K562 (cell line): ENCODE data around the gene GAPDHS.

ENCODE experiments used
- EZH2 ChIP-seq: IDR thresholded peaks from 2 replicates; pipeline ENCODE4 v1.6.1; 2012; ENCODE audit warnings: low read depth, mild to moderate bottlenecking, inconsistent platforms, low read length, borderline replicate concordance
- RB1 ChIP-seq: fragments of 450-650 bp; IDR thresholded peaks from 2 replicates; pipeline ENCODE4 v1.6.1; 2017; ENCODE audit warnings: low read depth, mild to moderate bottlenecking
- TAF1 ChIP-seq: IDR thresholded peaks from 2 replicates; pipeline ENCODE4 v1.6.1; 2011; ENCODE audit warnings: mild to moderate bottlenecking, low read length, moderate library complexity; ENCODE audit not compliant: insufficient read depth, control insufficient read depth, severe bottlenecking; ENCODE audit errors: extremely low read depth
- ZNF280A ChIP-seq: fragments of 450-650 bp; IDR thresholded peaks from 2 replicates; pipeline ENCODE4 v1.6.1; 2018; ENCODE audit warnings: mild to moderate bottlenecking, low read depth; ENCODE audit not compliant: partially characterized antibody
- TF ChIP-seq, protein P1 (sequence below), 3 experiments: IDR thresholded peaks in 2 of 3; conservative IDR thresholded peaks in 1 of 3; 2 replicates each; pipeline ENCODE4 v1.5.1; 2011 to 2012; ENCODE audit warnings: low read length in 3 of 3, mild to moderate bottlenecking in 3 of 3, control low read depth in 2 of 3, improper control_type of control experiment in 1 of 3, inconsistent platforms in 1 of 3, low read depth in 1 of 3, mixed read lengths in 1 of 3, moderate library complexity in 1 of 3; ENCODE audit not compliant: insufficient read depth in 2 of 3

GRCh38 chr19:35491836-35492360 lies 41.4 kb upstream of the GAPDHS start:
- TF ChIP-seq ZNF280A, result no peak
- TF ChIP-seq RB1, result no peak
- TF ChIP-seq, protein P1, sequence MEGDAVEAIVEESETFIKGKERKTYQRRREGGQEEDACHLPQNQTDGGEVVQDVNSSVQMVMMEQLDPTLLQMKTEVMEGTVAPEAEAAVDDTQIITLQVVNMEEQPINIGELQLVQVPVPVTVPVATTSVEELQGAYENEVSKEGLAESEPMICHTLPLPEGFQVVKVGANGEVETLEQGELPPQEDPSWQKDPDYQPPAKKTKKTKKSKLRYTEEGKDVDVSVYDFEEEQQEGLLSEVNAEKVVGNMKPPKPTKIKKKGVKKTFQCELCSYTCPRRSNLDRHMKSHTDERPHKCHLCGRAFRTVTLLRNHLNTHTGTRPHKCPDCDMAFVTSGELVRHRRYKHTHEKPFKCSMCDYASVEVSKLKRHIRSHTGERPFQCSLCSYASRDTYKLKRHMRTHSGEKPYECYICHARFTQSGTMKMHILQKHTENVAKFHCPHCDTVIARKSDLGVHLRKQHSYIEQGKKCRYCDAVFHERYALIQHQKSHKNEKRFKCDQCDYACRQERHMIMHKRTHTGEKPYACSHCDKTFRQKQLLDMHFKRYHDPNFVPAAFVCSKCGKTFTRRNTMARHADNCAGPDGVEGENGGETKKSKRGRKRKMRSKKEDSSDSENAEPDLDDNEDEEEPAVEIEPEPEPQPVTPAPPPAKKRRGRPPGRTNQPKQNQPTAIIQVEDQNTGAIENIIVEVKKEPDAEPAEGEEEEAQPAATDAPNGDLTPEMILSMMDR (IDR thresholded peaks at IDR 0.05 in 2 of 3, conservative IDR thresholded peaks at IDR 0.05 in 1 of 3; ENCODE audit: insufficient read depth in 2 of 3, low read depth in 1 of 3, low read length in 3 of 3), result no peak
- no peak for TF ChIP-seq TAF1
- TF ChIP-seq EZH2, result no peak
